Neural progenitor cell (in vitro differentiated cells): ENCODE results near the gene DGCR6.
"Not testable (repeated sequence)": the region's sequence is repeated elsewhere in the genome, so short reads cannot be mapped to it uniquely, and the experiment has no call there.

Experiments
- CTCF ChIP-seq: fragments of 200-600 bp; sonication (generic); IDR thresholded peaks from 2 replicates; pipeline ENCODE4 v1.5.1; 2017; ENCODE audit warnings: antibody characterized with exemption, mild to moderate bottlenecking
- EZH2 ChIP-seq: fragments of 200-600 bp; sonication (generic); IDR thresholded peaks from 2 replicates; pipeline ENCODE4 v1.6.1; 2017; ENCODE audit warnings: antibody characterized with exemption, mild to moderate bottlenecking, moderate library complexity

GRCh38 chr22:18947105-18947504 lies 41.0 kb downstream of the DGCR6 start:
- TF ChIP-seq CTCF, EZH2: not testable (repeated sequence)
